Nephron progenitor cell (in vitro differentiated cells): ENCODE measurements around the gene MS4A10.

ENCODE experiments used
- DNase-seq: peaks from one replicate; pipeline ENCODE4 v3.0.0; 2021
- H3K27ac Mint-ChIP-seq: 2 replicates; pipeline ENCODE4 v1.8.0; 2021; ENCODE audit warnings: mild to moderate bottlenecking, moderate library complexity, mixed read lengths
- H3K27me3 Mint-ChIP-seq: 2 replicates; pipeline ENCODE4 v1.8.0; 2021; ENCODE audit warnings: mild to moderate bottlenecking, low read depth, mixed read lengths; ENCODE audit not compliant: poor library complexity
- H3K36me3 Mint-ChIP-seq: 2 replicates; pipeline ENCODE4 v1.8.0; 2021; ENCODE audit warnings: low read depth, mixed read lengths
- H3K4me1 Mint-ChIP-seq: 2 replicates; pipeline ENCODE4 v1.8.0; 2021; ENCODE audit warnings: mixed read lengths
- H3K4me3 Mint-ChIP-seq: 2 replicates; pipeline ENCODE4 v1.8.0; 2021; ENCODE audit warnings: mild to moderate bottlenecking, moderate library complexity, mixed read lengths
- H3K9me3 Mint-ChIP-seq: 2 replicates; pipeline ENCODE4 v1.8.0; 2021; ENCODE audit warnings: mild to moderate bottlenecking, moderate library complexity, mixed read lengths
- TF ChIP-seq, protein P1 (sequence below): fragments of 200-600 bp; sonication (generic); IDR thresholded peaks from 2 replicates; pipeline ENCODE4 v1.5.0; 2021; ENCODE audit warnings: antibody characterized with exemption

Gene MS4A10

DNA sequence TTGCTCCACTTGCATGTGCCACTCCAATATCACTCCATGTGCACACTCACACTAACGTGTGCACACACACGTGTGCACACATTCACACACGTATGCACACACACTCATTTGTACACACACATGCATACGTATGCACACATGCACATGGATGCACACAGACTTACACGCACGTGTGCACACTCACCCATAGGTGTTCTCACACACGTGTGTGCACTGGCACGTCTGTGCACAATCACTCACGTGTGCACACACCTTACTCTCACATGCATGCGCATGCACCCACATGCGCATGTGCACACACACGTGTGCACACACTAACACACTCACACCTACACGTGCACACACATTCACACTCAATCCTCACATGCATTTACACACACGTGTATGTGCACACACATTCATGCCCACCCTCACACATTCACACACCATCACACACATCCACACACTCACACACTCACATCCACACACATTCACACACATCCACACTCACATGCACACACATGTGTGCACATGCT, 37.7 kb upstream of the MS4A10 start:
- Mint-ChIP-seq H3K4me3 (no peak overlapping the region), H3K27ac (peak overlapping the region; percentile 50), H3K4me1 (no peaks in the 10 kb centered on the region), H3K9me3 (peaks cover 6% of the 10 kb centered on the region), H3K36me3 (no peaks in the 10 kb centered on the region), H3K27me3 (peaks cover 21% of the 10 kb centered on the region)
- DNase-seq: no peak
- TF ChIP-seq, protein P1, sequence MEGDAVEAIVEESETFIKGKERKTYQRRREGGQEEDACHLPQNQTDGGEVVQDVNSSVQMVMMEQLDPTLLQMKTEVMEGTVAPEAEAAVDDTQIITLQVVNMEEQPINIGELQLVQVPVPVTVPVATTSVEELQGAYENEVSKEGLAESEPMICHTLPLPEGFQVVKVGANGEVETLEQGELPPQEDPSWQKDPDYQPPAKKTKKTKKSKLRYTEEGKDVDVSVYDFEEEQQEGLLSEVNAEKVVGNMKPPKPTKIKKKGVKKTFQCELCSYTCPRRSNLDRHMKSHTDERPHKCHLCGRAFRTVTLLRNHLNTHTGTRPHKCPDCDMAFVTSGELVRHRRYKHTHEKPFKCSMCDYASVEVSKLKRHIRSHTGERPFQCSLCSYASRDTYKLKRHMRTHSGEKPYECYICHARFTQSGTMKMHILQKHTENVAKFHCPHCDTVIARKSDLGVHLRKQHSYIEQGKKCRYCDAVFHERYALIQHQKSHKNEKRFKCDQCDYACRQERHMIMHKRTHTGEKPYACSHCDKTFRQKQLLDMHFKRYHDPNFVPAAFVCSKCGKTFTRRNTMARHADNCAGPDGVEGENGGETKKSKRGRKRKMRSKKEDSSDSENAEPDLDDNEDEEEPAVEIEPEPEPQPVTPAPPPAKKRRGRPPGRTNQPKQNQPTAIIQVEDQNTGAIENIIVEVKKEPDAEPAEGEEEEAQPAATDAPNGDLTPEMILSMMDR: no peak

DNA sequence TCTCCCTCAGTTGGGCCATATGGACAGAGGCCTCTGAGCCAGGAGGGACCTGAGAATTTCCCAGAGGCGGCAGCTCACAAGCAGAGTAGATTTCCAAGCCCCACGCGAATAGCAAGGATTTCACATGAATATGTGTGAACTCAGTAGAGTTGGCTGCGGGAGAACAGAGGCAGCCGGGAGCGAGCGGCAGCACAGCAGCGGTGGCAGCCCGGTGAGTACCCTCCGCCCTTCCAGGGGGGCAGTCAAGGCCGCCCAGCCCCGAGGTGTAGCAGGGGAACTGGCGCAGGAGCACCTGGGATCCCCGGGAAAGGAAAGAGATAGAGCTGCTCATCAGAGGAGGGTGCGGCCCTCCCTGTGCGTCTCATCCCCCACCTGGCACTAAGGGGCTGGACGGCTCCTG, 36.9 kb upstream of the MS4A10 start:
- Mint-ChIP-seq H3K4me1 (no peaks in the 10 kb centered on the region), H3K36me3 (no peaks in the 10 kb centered on the region), H3K4me3 (no peak overlapping the region), H3K27ac (no peak overlapping the region), H3K9me3 (no peaks in the 10 kb centered on the region), H3K27me3 (peaks cover 24% of the 10 kb centered on the region)
- no peak for DNase-seq
- TF ChIP-seq, protein P1: no peak

DNA sequence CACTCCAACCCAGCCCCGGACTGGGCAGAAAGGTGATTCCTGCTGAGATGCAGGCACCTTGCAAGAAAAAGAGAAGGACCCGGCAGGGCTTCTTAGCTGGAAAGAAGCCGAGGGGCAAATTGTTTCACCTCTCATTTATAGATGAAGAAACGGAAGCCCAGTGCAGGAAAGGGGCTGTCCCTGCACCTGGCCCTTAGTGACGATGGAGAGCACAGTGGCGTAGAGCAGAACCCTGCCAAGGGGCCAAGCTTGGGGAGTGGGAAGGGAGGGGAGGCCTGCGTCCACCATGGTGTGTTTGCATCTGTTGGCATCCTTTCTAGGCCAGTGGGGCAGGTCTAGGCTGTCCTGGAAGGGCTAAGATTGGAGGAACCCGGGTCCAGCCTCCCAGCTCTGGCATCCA, 36.3 kb upstream of the MS4A10 start:
- H3K36me3 Mint-ChIP-seq: no peaks in the 10 kb centered on the region
- peaks cover 26% of the 10 kb centered on the region for H3K27me3 Mint-ChIP-seq
- TF ChIP-seq, protein P1: no peak
- DNase-seq: no peak
- H3K4me1 Mint-ChIP-seq: no peaks in the 10 kb centered on the region
- no peak overlapping the region for H3K4me3 Mint-ChIP-seq
- no peaks in the 10 kb centered on the region for H3K9me3 Mint-ChIP-seq
- H3K27ac Mint-ChIP-seq: no peak overlapping the region

GRCh38 chr11:60750911-60751310, 34.2 kb upstream of the MS4A10 start:
- H3K27me3 Mint-ChIP-seq: peaks cover 23% of the 10 kb centered on the region
- TF ChIP-seq, protein P1: no peak
- H3K27ac Mint-ChIP-seq: no peak overlapping the region
- no peaks in the 10 kb centered on the region for H3K9me3 Mint-ChIP-seq
- no peak overlapping the region for H3K4me3 Mint-ChIP-seq
- no peak for DNase-seq
- H3K4me1 Mint-ChIP-seq: no peaks in the 10 kb centered on the region
- no peaks in the 10 kb centered on the region for H3K36me3 Mint-ChIP-seq

GRCh38 chr11:60753309-60753708, 31.8 kb upstream of the MS4A10 start:
- no peak for DNase-seq
- Mint-ChIP-seq H3K4me3 (no peak overlapping the region), H3K4me1 (no peaks in the 10 kb centered on the region), H3K27me3 (peaks cover 29% of the 10 kb centered on the region), H3K27ac (no peak overlapping the region), H3K9me3 (peaks cover 9% of the 10 kb centered on the region), H3K36me3 (no peaks in the 10 kb centered on the region)
- TF ChIP-seq, protein P1: no peak

- Mint-ChIP-seq H3K27ac (no peak overlapping the region), H3K9me3 (peaks cover 9% of the 10 kb centered on the region), H3K4me3 (no peak overlapping the region), H3K4me1 (no peaks in the 10 kb centered on the region), H3K27me3 (peaks cover 36% of the 10 kb centered on the region), H3K36me3 (no peaks in the 10 kb centered on the region)
- TF ChIP-seq, protein P1: no peak
- DNase-seq: no peak
These were observed 30.2 kb upstream of the MS4A10 start for GRCh38 chr11:60754887-60755286.
